GM06990 (cell line): ENCODE measurements around the gene PLLP.

Source experiments
- DNase-seq: peaks from one replicate; pipeline ENCODE4 v3.0.0-alpha.2; 2011; ENCODE audit not compliant: insufficient read length; ENCODE audit errors: extremely low read depth
- H3K27me3 ChIP-seq: replicated peaks from 2 replicates; pipeline ENCODE4 v1.6.0; 2011; ENCODE audit warnings: low read length; ENCODE audit not compliant: control insufficient read depth, insufficient read depth
- H3K36me3 ChIP-seq: 2 replicates; pipeline ENCODE4 v1.5.1; 2011; ENCODE audit warnings: low read length; ENCODE audit not compliant: control insufficient read depth, insufficient read depth
- H3K4me3 ChIP-seq: replicated peaks from 2 replicates; pipeline ENCODE4 v1.5.1; 2011; ENCODE audit warnings: low read depth, mild to moderate bottlenecking, control low read depth, low read length
- CTCF ChIP-seq: IDR thresholded peaks from 2 replicates; pipeline ENCODE4 v1.5.1; 2011; ENCODE audit warnings: low read length, control low read depth, mild to moderate bottlenecking, inconsistent platforms; ENCODE audit not compliant: insufficient read depth, poor library complexity, severe bottlenecking

PLLP gene

GRCh38 chr16:57324749-57325148, 40.3 kb upstream of the PLLP start:
- Histone ChIP-seq H3K4me3 (no peak overlapping the region), H3K27me3 (no peaks in the 10 kb centered on the region), H3K36me3 (no peaks in the 10 kb centered on the region)
- no peak for TF ChIP-seq CTCF
- DNase-seq = no peak

- TF ChIP-seq CTCF = no peak
- Histone ChIP-seq H3K4me3 (no peak overlapping the region), H3K27me3 (no peaks in the 10 kb centered on the region), H3K36me3 (no peaks in the 10 kb centered on the region)
- no peak for DNase-seq
Observed at GRCh38 chr16:57319646-57320045, 35.2 kb upstream of the PLLP start.

- no peak for DNase-seq
- no peaks in the 10 kb centered on the region for H3K36me3 ChIP-seq
- no peaks in the 10 kb centered on the region for H3K27me3 ChIP-seq
- TF ChIP-seq CTCF = no peak
- H3K4me3 ChIP-seq = no peak overlapping the region
Observed at GRCh38 chr16:57318240-57318970, 33.9 kb upstream of the PLLP start.

- Histone ChIP-seq H3K4me3 (no peak overlapping the region), H3K27me3 (no peaks in the 10 kb centered on the region), H3K36me3 (no peaks in the 10 kb centered on the region)
- no peak for TF ChIP-seq CTCF
- no peak for DNase-seq
Observed at GRCh38 chr16:57316390-57317017, 32.0 kb upstream of the PLLP start.

GRCh38 chr16:57315416-57315815, 30.9 kb upstream of the PLLP start:
- Histone ChIP-seq H3K4me3 (no peak overlapping the region), H3K27me3 (no peaks in the 10 kb centered on the region), H3K36me3 (no peaks in the 10 kb centered on the region)
- no peak for TF ChIP-seq CTCF
- DNase-seq = no peak
